H1 (cell line): ENCODE data around the gene GRM7. TPM values are rescaled to one million over a fixed set of nuclear protein-coding genes. Genes with fewer than 3 reads are reported as not detected.

ENCODE experiments used
- CTCF ChIA-PET: fragments of 300-600 bp; sonication (Branson Sonifier 250); formaldehyde crosslinking; loops from one replicate; lab custom pipeline; 2021; ENCODE audit not compliant: partially characterized antibody; lab: Charles Lee
- POLR2A ChIA-PET: fragments of 300-600 bp; sonication (Branson Sonifier 250); formaldehyde crosslinking; loops from one replicate; lab custom pipeline; 2021; ENCODE audit warnings: inconsistent platforms; ENCODE audit not compliant: partially characterized antibody; lab: Charles Lee
- DNase-seq, 2 experiments: peaks; one replicate each; pipeline versions ENCODE4 v3.0.0 to v3.0.0-alpha.2; 2010 to 2022; ENCODE audit warnings: low spot score in 2 of 2, low read depth in 1 of 2, mixed read lengths in 1 of 2
- FAIRE-seq: peaks from 2 replicates; lab custom pipeline; 2011; peaks lifted over from hg19 to GRCh38; lab: Jason Lieb, UNC
- H2AFZ ChIP-seq: 2 replicates; pipeline ENCODE4 v1.8.1; 2012; ENCODE audit warnings: low read length, inconsistent platforms
- H2AK5ac ChIP-seq: 2 replicates; pipeline ENCODE4 v1.6.1; 2013; ENCODE audit warnings: low read depth, low read length
- H2BK120ac ChIP-seq: replicated peaks from 2 replicates; pipeline ENCODE3; 2013; ENCODE audit warnings: low read depth, low read length, inconsistent platforms
- H2BK12ac ChIP-seq: 2 replicates; pipeline ENCODE4 v1.6.1; 2013; ENCODE audit warnings: low read depth, low read length
- H2BK15ac ChIP-seq: 2 replicates; pipeline ENCODE4 v1.6.1; 2013; ENCODE audit warnings: low read length
- H2BK20ac ChIP-seq: 2 replicates; pipeline ENCODE4 v1.6.1; 2013; ENCODE audit warnings: low read length
- H2BK5ac ChIP-seq: 2 replicates; pipeline ENCODE4 v1.6.1; 2013; ENCODE audit warnings: low read depth, low read length
- H3K14ac ChIP-seq: 2 replicates; pipeline ENCODE4 v1.6.1; 2013; ENCODE audit warnings: inconsistent platforms; ENCODE audit not compliant: insufficient read length
- H3K18ac ChIP-seq: 2 replicates; pipeline ENCODE4 v1.6.1; 2013; ENCODE audit warnings: low read length; ENCODE audit errors: extremely low read depth
- H3K23ac ChIP-seq: 2 replicates; pipeline ENCODE4 v1.6.1; 2013; ENCODE audit warnings: inconsistent platforms; ENCODE audit not compliant: insufficient read length
- H3K23me2 ChIP-seq: 2 replicates; pipeline ENCODE4 v1.6.1; 2013; ENCODE audit warnings: low read depth, low read length
- H3K27ac ChIP-seq: 2 replicates; pipeline ENCODE4 v1.6.1; 2011; ENCODE audit warnings: low read depth, low read length, inconsistent platforms
- H3K27me3 ChIP-seq, 4 experiments: replicated peaks in 1 of 4; 1 replicate in 1 of 4; 2 replicates in 3 of 4; pipeline versions ENCODE4 v1.6.1 to v1.8.1; 2011 to 2013; ENCODE audit warnings: low read length in 3 of 4, mild to moderate bottlenecking in 3 of 4, inconsistent platforms in 2 of 4, mixed read lengths in 2 of 4, moderate library complexity in 1 of 4; ENCODE audit not compliant: control insufficient read depth in 3 of 4, insufficient read depth in 3 of 4; ENCODE audit errors: extremely low read depth in 1 of 4
- H3K36me3 ChIP-seq, 4 experiments: 2 replicates each; pipeline versions ENCODE4 v1.6.1 to v1.8.1; 2011 to 2013; ENCODE audit warnings: mild to moderate bottlenecking in 4 of 4, low read length in 3 of 4, moderate library complexity in 2 of 4, control low read depth in 1 of 4, inconsistent platforms in 1 of 4; ENCODE audit not compliant: insufficient read depth in 4 of 4, control insufficient read depth in 2 of 4
- H3K4ac ChIP-seq: replicated peaks from 2 replicates; pipeline ENCODE3; 2013; ENCODE audit warnings: low read length, low read depth, mixed read lengths, inconsistent platforms; ENCODE audit not compliant: insufficient read length
- H3K4me1 ChIP-seq, 4 experiments: replicated peaks in 1 of 4; 1 replicate in 1 of 4; 2 replicates in 3 of 4; pipeline versions ENCODE4 v1.6.1 to v1.8.1; 2011 to 2013; ENCODE audit warnings: low read length in 3 of 4, inconsistent platforms in 2 of 4, mixed read lengths in 1 of 4; ENCODE audit not compliant: insufficient read depth in 4 of 4, control insufficient read depth in 3 of 4
- H3K4me2 ChIP-seq, 2 experiments: 2 replicates each; pipeline versions ENCODE4 v1.6.1 to v1.8.1; 2011 to 2013; ENCODE audit warnings: low read depth in 2 of 2, low read length in 2 of 2, control low read depth in 1 of 2, inconsistent platforms in 1 of 2, mild to moderate bottlenecking in 1 of 2; ENCODE audit not compliant: insufficient read depth in 1 of 2
- H3K4me3 ChIP-seq, 4 experiments: fragments of 200-600, 300-600 bp in 1 of 4; sonication (generic), shearing (Covaris generic), sonication (Bioruptor Twin) in 1 of 4; 2 replicates each; pipeline versions ENCODE4 v1.5.1 to v1.8.1; 2011 to 2016; ENCODE audit warnings: low read length in 4 of 4, low read depth in 3 of 4, control low read depth in 2 of 4, inconsistent platforms in 2 of 4, mild to moderate bottlenecking in 2 of 4, mixed read lengths in 1 of 4, moderate library complexity in 1 of 4; ENCODE audit not compliant: insufficient read depth in 2 of 4; ENCODE audit errors: extremely low read depth in 1 of 4
- H3K56ac ChIP-seq: replicated peaks from 2 replicates; pipeline ENCODE3; 2013; ENCODE audit warnings: low read depth, mild to moderate bottlenecking, mixed read lengths, low read length, inconsistent platforms; ENCODE audit not compliant: insufficient read length
- H3K79me1 ChIP-seq: 2 replicates; pipeline ENCODE4 v1.6.1; 2013; ENCODE audit warnings: low read depth, low read length, control low read depth
- H3K79me2 ChIP-seq, 2 experiments: 2 replicates each; pipeline versions ENCODE4 v1.6.1 to v1.8.1; 2012 to 2013; ENCODE audit warnings: low read length in 2 of 2, mild to moderate bottlenecking in 2 of 2, inconsistent platforms in 1 of 2; ENCODE audit not compliant: insufficient read depth in 2 of 2, control insufficient read depth in 1 of 2
- H3K9ac ChIP-seq, 4 experiments: replicated peaks in 1 of 4; 1 replicate in 1 of 4; 2 replicates in 3 of 4; pipeline versions ENCODE4 v1.6.1 to v1.8.1; 2011 to 2013; ENCODE audit warnings: low read depth in 3 of 4, low read length in 3 of 4, control low read depth in 2 of 4, mild to moderate bottlenecking in 2 of 4, moderate library complexity in 2 of 4, inconsistent platforms in 1 of 4; ENCODE audit errors: extremely low read depth in 1 of 4
- H3K9me3 ChIP-seq, 2 experiments: 2 replicates each; pipeline versions ENCODE4 v1.6.1 to v1.8.1; 2012 to 2013; ENCODE audit warnings: mild to moderate bottlenecking in 2 of 2, moderate library complexity in 2 of 2, control low read depth in 1 of 2, inconsistent platforms in 1 of 2, low read depth in 1 of 2, low read length in 1 of 2, mixed read lengths in 1 of 2; ENCODE audit not compliant: insufficient read depth in 2 of 2
- H4K20me1 ChIP-seq, 2 experiments: replicated peaks in 1 of 2; 2 replicates each; pipeline versions ENCODE3 to v1.8.1; 2011 to 2013; ENCODE audit warnings: inconsistent platforms in 2 of 2, low read length in 2 of 2, mild to moderate bottlenecking in 1 of 2; ENCODE audit not compliant: insufficient read depth in 2 of 2, control insufficient read depth in 1 of 2
- H4K5ac ChIP-seq: 2 replicates; pipeline ENCODE4 v1.6.1; 2013; ENCODE audit warnings: low read length, low read depth, mixed read lengths, inconsistent platforms; ENCODE audit not compliant: insufficient read length
- H4K8ac ChIP-seq: 2 replicates; pipeline ENCODE4 v1.8.0; 2013; ENCODE audit warnings: mild to moderate bottlenecking, moderate library complexity, low read length, inconsistent platforms; ENCODE audit not compliant: insufficient read depth; ENCODE audit errors: extremely low read depth
- H4K91ac ChIP-seq: replicated peaks from 2 replicates; pipeline ENCODE3; 2013; ENCODE audit warnings: low read length, mixed read lengths, inconsistent platforms; ENCODE audit not compliant: insufficient read length
- CBX5 ChIP-seq: fragments of 300-800, 300-1000 bp; sonication (generic); IDR thresholded peaks from 2 replicates; pipeline ENCODE4 v1.7.1; 2016; ENCODE audit warnings: antibody characterized with exemption, low read length, low read depth
- CHD1 ChIP-seq: IDR thresholded peaks from 2 replicates; pipeline ENCODE4 v1.6.1; 2012; ENCODE audit warnings: low read depth, low read length, improper control_type of control experiment
- E2F6 ChIP-seq: IDR thresholded peaks from 2 replicates; pipeline ENCODE4 v1.6.1; 2012; ENCODE audit warnings: inconsistent platforms
- EZH2 ChIP-seq: fragments of 200-600 bp; sonication (generic); IDR thresholded peaks from 2 replicates; pipeline ENCODE4 v1.7.1; 2012; ENCODE audit warnings: low read depth, mild to moderate bottlenecking, moderate library complexity, low read length, inconsistent platforms; ENCODE audit not compliant: severe bottlenecking
- GTF2F1 ChIP-seq: IDR thresholded peaks from 2 replicates; pipeline ENCODE4 v1.6.1; 2012; ENCODE audit warnings: low read depth, low read length, improper control_type of control experiment, borderline replicate concordance
- NANOG ChIP-seq: IDR thresholded peaks from 2 replicates; pipeline ENCODE4 v1.6.1; 2011; ENCODE audit warnings: low read length, low read depth, mild to moderate bottlenecking, inconsistent platforms; ENCODE audit not compliant: insufficient read depth, poor library complexity, severe bottlenecking
- NRF1 ChIP-seq: IDR thresholded peaks from 2 replicates; pipeline ENCODE4 v1.6.1; 2011; ENCODE audit warnings: mild to moderate bottlenecking, low read depth, low read length, improper control_type of control experiment
- POLR2A ChIP-seq, 2 experiments: IDR thresholded peaks; 1 replicate in 1 of 2; 2 replicates in 1 of 2; pipeline ENCODE4 v1.6.1; 2011; ENCODE audit warnings: low read depth in 2 of 2, low read length in 2 of 2, mild to moderate bottlenecking in 2 of 2; ENCODE audit errors: control extremely low read depth in 1 of 2
- SIX5 ChIP-seq: IDR thresholded peaks from 2 replicates; pipeline ENCODE4 v1.6.1; 2011; ENCODE audit warnings: mild to moderate bottlenecking, low read depth, low read length
- SP1 ChIP-seq: IDR thresholded peaks from 2 replicates; pipeline ENCODE4 v1.6.1; 2011; ENCODE audit warnings: low read depth, low read length
- SP4 ChIP-seq: IDR thresholded peaks from 2 replicates; pipeline ENCODE4 v1.6.1; 2012; ENCODE audit warnings: low read length, inconsistent platforms
- ZNF274 ChIP-seq: IDR thresholded peaks from 2 replicates; pipeline ENCODE4 v1.7.0; 2012; ENCODE audit warnings: low read length, borderline replicate concordance; ENCODE audit errors: extremely low read depth
- WGBS, 2 experiments: shearing (Covaris generic) in 1 of 2; methylation state at CpG; one replicate each; pipeline versions ENCODE4 v1.1.6 to v1.1.7; 2013 to 2015; ENCODE audit warnings: low lambda C conversion rate in 2 of 2, mixed read lengths in 2 of 2, inconsistent platforms in 1 of 2, low coverage in 1 of 2, missing lambda C conversion rate in 1 of 2; ENCODE audit not compliant: insufficient replicate concordance in 2 of 2, insufficient coverage in 1 of 2, insufficient read length in 1 of 2; ENCODE audit errors: extremely low coverage in 1 of 2, missing lambda C conversion rate in 1 of 2; 5-methylcytosine and 5-hydroxymethylcytosine counted together
- polyA plus RNA-seq, 7 experiments: library from polyadenylated mRNA; depleted of rRNA in 3 of 7; stranded (reverse) in 5 of 7; unstranded in 2 of 7; fragments of >200 nt in 5 of 7; fragments of 200-250 nt in 2 of 7; gene quantifications; 1 replicate in 5 of 7; 2 replicates in 1 of 7; 4 replicates in 1 of 7; pipeline versions ENCODE4 v1.2.1 to v1.2.3, GENCODE V29; 2011 to 2013; ENCODE audit warnings: missing spikeins in 2 of 7, mixed read lengths in 2 of 7
- total RNA-seq: library from RNA; stranded (reverse); fragmentation: NEBNext Ultra II Directional; extraction: Animal tissue kit (Norgen Biotek cat#: 25700); gene quantifications from 2 replicates; pipeline ENCODE4 v1.2.1, GENCODE V29; 2021

Gene GRM7
- total and polyA plus RNA-seq, 2 of the 8 experiments (the other 6 are each of a cell fraction or from before 2014, with no cell fraction given) = 0.17 to 0.24 TPM

GRCh38 chr3:7439101-7439680 lies 578.3 kb downstream of the GRM7 start:
- no peak overlapping the region for H3K14ac ChIP-seq
- no peak overlapping the region for H2BK120ac ChIP-seq
- H2BK5ac ChIP-seq = no peak overlapping the region
- no peak overlapping the region for H3K18ac ChIP-seq
- no peak for FAIRE-seq
- 91% methylated on average over 4 of the region's 4 CpGs; no CpG with 5 or more reads in 1 of the 2 experiments for WGBS, 2 experiments
- H3K9ac ChIP-seq = no peak overlapping the region
- 0 out of 2 replicates have a peak overlapping the region, but pooled peaks have one; percentile 58 for H2AFZ ChIP-seq
- no peaks in the 10 kb centered on the region for H3K79me2 ChIP-seq
- no peaks in the 10 kb centered on the region for H3K23me2 ChIP-seq
- H2BK15ac ChIP-seq = no peak overlapping the region
- no peak overlapping the region for H2BK12ac ChIP-seq
- no peak overlapping the region for H3K23ac ChIP-seq
- H3K79me1 ChIP-seq = no peaks in the 10 kb centered on the region
- POLR2A ChIA-PET = no interaction called here
- no peak overlapping the region for H3K56ac ChIP-seq
- H3K4ac ChIP-seq = no peak overlapping the region
- CTCF ChIA-PET = interaction anchor here (1.4 to 3.7 kb wide), 3 partner anchors 14 to 35 kb away, joined by 3 to 14 read pairs (median 3); no protein-coding TSS in a partner anchor
- H3K4me2 ChIP-seq = no peak overlapping the region
- TF ChIP-seq GTF2F1 = no peak
- TF ChIP-seq CBX5 = no peak
- TF ChIP-seq POLR2A (IDR thresholded peaks at IDR 0.05; ENCODE audit: control extremely low read depth in 1 of 2, low read depth in 2 of 2, low read length in 2 of 2) = no peak
- TF ChIP-seq E2F6 = no peak
- no peak for TF ChIP-seq ZNF274
- TF ChIP-seq SP1 = no peak
- no peak for TF ChIP-seq NRF1
- no peak for TF ChIP-seq CHD1
- TF ChIP-seq EZH2 = no peak
- no peak for TF ChIP-seq NANOG
- TF ChIP-seq SIX5 = no peak
- TF ChIP-seq SP4 = no peak
- H3K27me3 ChIP-seq = no peaks in the 10 kb centered on the region
- DNase-seq = no peak
- H3K27ac ChIP-seq = no peak overlapping the region
- H3K4me3 ChIP-seq = no peak overlapping the region
- no peak overlapping the region for H4K5ac ChIP-seq
- H2BK20ac ChIP-seq = no peak overlapping the region
- H4K20me1 ChIP-seq = no peaks in the 10 kb centered on the region
- no peak overlapping the region for H2AK5ac ChIP-seq
- no peaks in the 10 kb centered on the region for H3K9me3 ChIP-seq
- H3K4me1 ChIP-seq = peaks cover 0 to 2% (median 0%) of the 10 kb centered on the region in 4 experiments; a peak in 1 of 7 replicates
- no peaks in the 10 kb centered on the region for H3K36me3 ChIP-seq
- H4K91ac ChIP-seq = no peak overlapping the region
- H4K8ac ChIP-seq = no peak overlapping the region
